SJSA1 (cell line): ENCODE measurements around the gene INSC. TPM values are rescaled to one million over a fixed set of nuclear protein-coding genes. Genes with fewer than 3 reads are reported as not detected.

Source experiments
- DNase-seq, 2 experiments: peaks; one replicate each; pipeline ENCODE4 v3.0.0-alpha.2; 2015 to 2020; ENCODE audit warnings: low spot score in 2 of 2, low read depth in 1 of 2
- H3K27ac ChIP-seq: fragments of 250-450 bp; sonication (Bioruptor Pico); 2 replicates; pipeline ENCODE4 v1.5.1; 2020; ENCODE audit warnings: mild to moderate bottlenecking, moderate library complexity
- H3K27me3 ChIP-seq: fragments of 250-450 bp; sonication (Bioruptor Pico); replicated peaks from 2 replicates; pipeline ENCODE4 v1.5.1; 2020; ENCODE audit warnings: mild to moderate bottlenecking, moderate library complexity
- H3K36me3 ChIP-seq: fragments of 250-450 bp; sonication (Bioruptor Pico); 2 replicates; pipeline ENCODE4 v1.5.1; 2020; ENCODE audit warnings: mild to moderate bottlenecking
- H3K4me1 ChIP-seq: fragments of 250-450 bp; sonication (Bioruptor Pico); replicated peaks from 2 replicates; pipeline ENCODE4 v1.6.1; 2021; ENCODE audit warnings: mild to moderate bottlenecking
- H3K4me3 ChIP-seq: fragments of 250-450 bp; sonication (Bioruptor Pico); 2 replicates; pipeline ENCODE4 v1.5.1; 2020; ENCODE audit warnings: mild to moderate bottlenecking
- H3K9me3 ChIP-seq: fragments of 250-450 bp; sonication (Bioruptor Pico); replicated peaks from 2 replicates; pipeline ENCODE4 v1.5.1; 2020; ENCODE audit warnings: mild to moderate bottlenecking
- total RNA-seq: library from RNA; depleted of rRNA; stranded (reverse); fragments of >200 nt; shearing (Covaris generic); gene quantifications from 2 replicates; pipeline ENCODE4 v1.2.3, GENCODE V29; 2014; rRNA removed

Gene INSC
- total RNA-seq, 1 experiment from 2014 or later, result 0.26 TPM

- DNase-seq, result no peak
- Histone ChIP-seq H3K9me3 (no peaks in the 10 kb centered on the region), H3K27ac (no peak overlapping the region), H3K4me1 (no peaks in the 10 kb centered on the region), H3K4me3 (no peak overlapping the region), H3K27me3 (no peaks in the 10 kb centered on the region), H3K36me3 (no peaks in the 10 kb centered on the region)
Measured at GRCh38 chr11:15288863-15289262, 174.1 kb downstream of the INSC start.

DNA sequence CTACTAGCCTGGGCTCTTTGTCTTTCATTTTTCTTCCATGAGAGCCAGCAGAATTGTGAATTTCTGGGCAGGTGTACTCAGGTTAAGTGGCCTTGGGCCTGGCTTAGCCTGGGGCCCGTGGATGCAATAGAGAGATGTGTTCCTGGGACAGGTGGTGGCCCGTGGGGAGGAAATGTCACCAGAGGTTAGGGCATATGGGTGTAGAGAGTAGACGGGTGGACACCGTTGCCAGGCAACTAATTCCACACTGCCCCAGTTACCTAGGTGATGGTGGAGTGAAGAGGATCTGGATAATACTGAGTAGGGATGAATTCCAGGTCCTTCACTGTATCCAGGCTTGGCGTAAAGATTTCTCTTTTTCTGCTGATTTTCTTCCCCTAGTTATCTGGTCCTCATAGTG, 175.0 kb downstream of the INSC start:
- DNase-seq, result no peak
- no peak overlapping the region for H3K27ac ChIP-seq
- H3K4me3 ChIP-seq, result no peak overlapping the region

GRCh38 chr11:15291885-15292284, 177.2 kb downstream of the INSC start:
- no peaks in the 10 kb centered on the region for H3K36me3 ChIP-seq
- no peaks in the 10 kb centered on the region for H3K9me3 ChIP-seq
- no peaks in the 10 kb centered on the region for H3K4me1 ChIP-seq
- no peak overlapping the region for H3K27ac ChIP-seq
- no peak overlapping the region for H3K4me3 ChIP-seq
- 0 out of 2 replicates have a peak, but pooled peaks cover 3% of the 10 kb centered on the region for H3K27me3 ChIP-seq
- no peak for DNase-seq

More for the DNA sequence above, 175.0 kb downstream of the INSC start:
- 0 out of 2 replicates have a peak, but pooled peaks cover 3% of the 10 kb centered on the region for H3K27me3 ChIP-seq
- H3K36me3 ChIP-seq, result no peaks in the 10 kb centered on the region
- H3K4me1 ChIP-seq, result no peaks in the 10 kb centered on the region
- H3K9me3 ChIP-seq, result no peaks in the 10 kb centered on the region

DNA sequence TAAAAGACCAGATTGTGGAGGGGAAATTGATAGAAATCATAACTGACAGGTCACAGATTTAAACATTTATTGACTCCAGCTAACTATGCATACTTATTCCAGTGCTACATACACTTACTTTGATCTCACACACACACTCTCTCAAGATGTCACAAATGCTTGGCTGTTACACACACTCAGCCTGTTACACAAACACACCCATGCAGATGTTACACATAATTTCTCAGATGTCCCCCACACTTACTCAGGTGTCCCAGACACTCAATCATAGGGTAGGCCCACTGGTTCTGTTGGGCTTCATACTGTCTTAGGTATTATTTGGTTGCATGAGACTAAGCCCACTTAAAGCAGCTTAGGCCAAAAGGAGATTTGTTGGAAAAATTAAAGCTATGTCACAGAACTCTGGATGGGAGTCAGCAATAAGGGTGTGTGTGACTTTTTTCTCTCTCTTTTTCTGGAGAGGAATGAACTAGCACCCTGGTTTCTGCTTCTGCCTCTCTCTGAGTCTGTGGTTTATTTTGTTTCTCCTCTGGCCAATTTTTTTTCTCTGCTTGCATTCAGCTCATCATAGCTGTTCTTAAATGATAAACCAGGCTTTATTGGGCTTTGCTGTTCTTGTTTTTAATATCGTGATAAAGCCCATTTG, 179.4 kb downstream of the INSC start:
- Histone ChIP-seq H3K27me3 (peaks cover 7% of the 10 kb centered on the region; the same call in 1 of the 2 replicates), H3K27ac (no peak overlapping the region), H3K36me3 (no peaks in the 10 kb centered on the region), H3K9me3 (no peaks in the 10 kb centered on the region), H3K4me3 (no peak overlapping the region), H3K4me1 (no peaks in the 10 kb centered on the region)
- no peak for DNase-seq

DNA sequence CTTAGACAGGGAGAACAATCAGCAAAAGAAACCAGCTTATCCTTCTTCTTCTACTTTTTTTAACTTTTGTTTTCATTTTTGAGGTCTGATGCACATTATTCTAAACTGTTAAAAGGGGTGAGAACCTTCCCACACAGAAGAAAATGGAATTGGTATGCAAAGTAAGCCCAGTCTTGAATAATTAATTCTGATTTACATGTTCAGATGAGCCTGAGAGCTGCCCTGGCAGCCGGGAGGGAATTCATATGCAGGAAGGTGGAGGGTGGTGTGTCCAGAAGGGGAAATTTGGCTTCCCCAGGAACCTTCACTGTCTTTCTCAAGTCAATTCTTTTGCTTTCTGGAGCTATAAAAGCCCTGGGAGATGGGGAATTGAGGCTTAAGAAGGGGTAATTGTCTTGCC, 181.0 kb downstream of the INSC start:
- no peaks in the 10 kb centered on the region for H3K9me3 ChIP-seq
- no peaks in the 10 kb centered on the region for H3K36me3 ChIP-seq
- DNase-seq, result no peak

More for the DNA sequence above, 181.0 kb downstream of the INSC start:
- H3K4me3 ChIP-seq, result no peak overlapping the region
- no peaks in the 10 kb centered on the region for H3K4me1 ChIP-seq
- peaks cover 10% of the 10 kb centered on the region; the same call in 1 of the 2 replicates for H3K27me3 ChIP-seq
- H3K27ac ChIP-seq, result no peak overlapping the region

Other genes with a start within 250 kb of the INSC start
- gene CYP2R1, start 222.7 kb upstream of the INSC start, total RNA-seq, result 3.0 and 7.6 TPM in 2 replicates
- not detected in 2 replicates for gene CALCA, start 142.6 kb upstream of the INSC start, total RNA-seq
- gene CALCB, start 41.3 kb upstream of the INSC start, total RNA-seq, result not detected in 2 replicates